Activated CD8-positive, alpha-beta memory T cell treated with anti-CD3 and anti-CD28 coated beads for 48 hours (primary cell): ENCODE results near the gene MAGI2.

ENCODE experiments used
- DNase-seq, 3 experiments: peaks; one replicate each; pipeline ENCODE4 v3.0.0-alpha.2; 2020; ENCODE audit warnings: low read depth in 2 of 3, low spot score in 2 of 3

MAGI2 gene

GRCh38 chr7:79307376-79307775, 146.1 kb downstream of the MAGI2 start:
- DNase-seq, result no peak

- no peak for DNase-seq
Measured at GRCh38 chr7:79304711-79305110, 148.8 kb downstream of the MAGI2 start.

- DNase-seq, result no peak
Measured at GRCh38 chr7:79302293-79302692, 151.2 kb downstream of the MAGI2 start.

GRCh38 chr7:79301419-79301818, 152.0 kb downstream of the MAGI2 start:
- no peak for DNase-seq

GRCh38 chr7:79300573-79300972, 152.9 kb downstream of the MAGI2 start:
- no peak for DNase-seq

- no peak for DNase-seq
Measured at GRCh38 chr7:79298145-79298760, 155.2 kb downstream of the MAGI2 start.

- DNase-seq, result no peak
Measured at GRCh38 chr7:79296553-79297320, 156.7 kb downstream of the MAGI2 start.

- no peak for DNase-seq
Measured at GRCh38 chr7:79293655-79294142, 159.8 kb downstream of the MAGI2 start.

GRCh38 chr7:79292834-79293233, 160.6 kb downstream of the MAGI2 start:
- DNase-seq, result no peak

GRCh38 chr7:79291498-79291865, 162.0 kb downstream of the MAGI2 start:
- no peak for DNase-seq

- DNase-seq, result no peak
Measured at GRCh38 chr7:79290841-79291497, 162.5 kb downstream of the MAGI2 start.

GRCh38 chr7:79290398-79290797, 163.1 kb downstream of the MAGI2 start:
- no peak for DNase-seq

- no peak for DNase-seq
Measured at GRCh38 chr7:79288655-79289054, 164.8 kb downstream of the MAGI2 start.

- no peak for DNase-seq
Measured at GRCh38 chr7:79287981-79288380, 165.5 kb downstream of the MAGI2 start.

- DNase-seq, result no peak
Measured at GRCh38 chr7:79286181-79286580, 167.3 kb downstream of the MAGI2 start.

- DNase-seq, result no peak
Measured at GRCh38 chr7:79285756-79286155, 167.7 kb downstream of the MAGI2 start.

GRCh38 chr7:79284211-79284610, 169.3 kb downstream of the MAGI2 start:
- DNase-seq, result no peak

GRCh38 chr7:79282882-79283602, 170.4 kb downstream of the MAGI2 start:
- no peak for DNase-seq

GRCh38 chr7:79282070-79282694, 171.3 kb downstream of the MAGI2 start:
- DNase-seq, result no peak

- DNase-seq, result no peak
Measured at GRCh38 chr7:79281426-79281825, 172.0 kb downstream of the MAGI2 start.

GRCh38 chr7:79272938-79273337, 180.5 kb downstream of the MAGI2 start:
- DNase-seq, result no peak
